NCI-H1694 (cell line): Measurements from ENCODE around the gene KIF21B.

Source experiments
- DNase-seq: peaks from one replicate; lab custom pipeline; 2025; lab: John Stamatoyannopoulos, UW

Gene KIF21B

GRCh38 chr1:201020040-201020591 lies 3.4 kb downstream of the KIF21B start:
- no peak for DNase-seq

GRCh38 chr1:201019321-201019977 lies 4.1 kb downstream of the KIF21B start:
- no peak for DNase-seq

DNA sequence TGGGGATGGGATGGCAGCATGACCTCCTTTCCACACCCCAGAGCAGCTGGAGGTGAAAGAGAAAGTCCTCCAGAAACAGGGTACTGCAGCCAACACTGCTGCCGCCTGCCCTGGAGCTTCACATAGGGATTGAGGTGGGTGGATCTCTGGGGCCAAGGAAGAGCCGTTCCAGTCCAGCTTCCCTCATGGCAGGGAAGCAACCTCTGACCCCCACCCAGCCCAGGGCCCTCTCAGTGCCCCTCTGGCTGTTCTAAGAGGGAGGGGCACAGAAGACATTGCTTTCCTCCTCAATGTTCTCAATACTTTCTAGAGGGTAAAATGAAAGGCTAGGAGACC lies 5.7 kb downstream of the KIF21B start:
- no peak for DNase-seq

- peak; percentile 47 for DNase-seq
Observed at GRCh38 chr1:201016943-201017827, 6.3 kb downstream of the KIF21B start.

DNA sequence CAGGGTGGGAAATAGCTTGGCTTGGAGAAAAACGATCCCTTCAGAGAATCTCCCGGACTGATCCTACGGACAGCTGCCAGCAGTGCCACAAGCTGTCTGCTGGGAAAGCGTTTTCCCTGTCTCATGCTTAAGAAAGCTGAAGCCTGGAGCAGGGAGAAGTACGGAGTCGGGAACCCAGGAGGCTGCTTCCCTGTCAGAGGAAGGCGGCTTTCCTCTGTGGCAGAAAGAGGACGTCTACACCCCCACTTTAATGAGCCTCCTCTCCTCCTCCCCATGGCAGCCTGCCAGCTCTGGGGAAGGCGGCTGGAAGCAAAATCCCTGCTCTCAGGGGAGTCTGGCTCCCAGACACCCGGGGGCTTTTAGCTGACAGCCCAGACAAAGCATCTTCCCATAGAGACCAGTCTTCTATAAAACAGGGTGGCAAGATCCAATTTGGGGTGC lies 7.3 kb downstream of the KIF21B start:
- DNase-seq: peak; percentile 30

DNA sequence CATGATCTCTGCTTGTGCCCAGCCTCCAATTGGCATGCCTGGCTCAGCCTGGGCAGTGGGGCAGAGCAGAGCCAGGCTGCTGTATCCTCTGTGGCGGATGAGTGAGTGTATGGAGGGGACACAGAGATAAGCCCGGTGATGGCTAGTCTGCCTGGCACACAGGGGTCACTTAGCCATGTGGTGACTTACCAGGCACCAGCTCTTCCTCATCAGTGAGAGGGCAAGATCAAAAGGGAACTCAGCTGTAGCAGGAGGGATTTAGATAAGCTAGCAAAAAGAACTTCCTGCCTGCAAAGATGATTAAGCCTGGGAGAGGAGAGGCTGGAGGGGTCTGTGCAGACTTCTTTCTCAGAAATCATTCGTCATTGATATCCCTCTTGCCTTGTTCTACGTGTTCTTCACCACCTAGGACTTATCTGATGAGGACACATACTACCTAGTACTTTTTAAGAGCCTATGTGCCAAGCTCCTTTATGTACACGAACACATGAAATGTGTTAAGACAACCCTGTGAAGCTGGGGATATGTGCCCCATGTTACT lies 7.9 kb downstream of the KIF21B start:
- DNase-seq: no peak

GRCh38 chr1:201014816-201015200 lies 8.7 kb downstream of the KIF21B start:
- no peak for DNase-seq

DNA sequence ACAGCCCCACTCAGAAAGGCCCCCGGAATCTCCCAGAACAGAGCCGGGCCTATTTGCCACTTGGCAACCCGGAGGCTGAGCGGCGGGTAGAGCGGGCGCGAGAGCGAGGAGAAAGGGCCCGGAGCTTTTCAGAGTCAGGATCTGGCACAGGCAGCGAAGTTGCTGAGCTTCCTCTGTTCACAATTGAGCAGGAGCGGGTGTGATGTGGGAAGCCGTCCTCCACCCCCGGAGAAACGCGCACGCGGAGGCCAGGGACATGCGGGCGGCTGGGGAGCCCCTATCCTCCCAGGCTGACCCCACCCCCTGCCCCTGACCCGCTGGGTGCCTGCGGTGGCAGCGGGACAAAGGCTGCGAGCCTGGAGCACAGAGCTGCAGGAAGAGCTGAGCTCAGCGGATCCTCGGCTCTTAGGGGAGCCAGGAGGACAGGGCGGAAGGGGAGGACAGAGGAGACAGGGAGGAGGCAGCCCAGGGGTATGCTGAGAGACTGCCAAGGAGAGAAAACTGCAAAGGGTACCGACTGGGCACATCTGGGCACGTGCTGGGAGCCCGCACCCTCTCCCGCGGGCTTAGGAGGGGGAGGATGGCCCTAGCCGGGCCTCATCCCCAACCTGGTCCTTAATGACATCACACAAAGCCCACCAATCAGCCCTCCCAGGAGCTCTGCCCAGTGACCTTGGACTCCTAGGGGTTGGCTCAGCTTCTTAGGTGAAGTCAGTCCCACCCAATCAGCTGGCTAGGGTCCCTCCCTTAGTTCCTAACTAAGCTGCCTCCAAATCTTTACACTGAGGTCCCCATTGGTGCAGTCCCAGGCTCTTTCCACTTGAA lies 9.3 kb downstream of the KIF21B start:
- no peak for DNase-seq

GRCh38 chr1:201013031-201013485 lies 10.5 kb downstream of the KIF21B start:
- no peak for DNase-seq

DNA sequence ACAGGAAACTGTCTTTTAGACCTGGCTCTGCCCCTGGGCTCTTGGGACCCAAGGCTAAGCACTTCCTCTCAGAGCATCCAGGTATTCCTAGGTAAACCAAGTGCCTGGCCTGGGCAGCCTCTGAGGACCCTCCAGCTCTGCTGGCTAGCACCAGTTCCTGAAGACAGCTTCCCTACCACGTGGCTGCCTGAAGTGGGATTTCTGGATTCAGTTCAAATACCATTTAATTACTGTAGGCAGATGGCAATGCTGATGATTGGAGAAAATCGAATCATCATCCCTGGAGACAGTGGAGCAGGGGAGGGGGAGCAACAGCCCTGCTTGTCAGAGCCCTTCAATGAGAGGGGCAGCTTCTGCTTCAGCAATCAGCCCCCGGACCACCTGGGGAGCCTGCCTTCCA lies 11.9 kb downstream of the KIF21B start:
- peak; percentile 88 for DNase-seq

DNA sequence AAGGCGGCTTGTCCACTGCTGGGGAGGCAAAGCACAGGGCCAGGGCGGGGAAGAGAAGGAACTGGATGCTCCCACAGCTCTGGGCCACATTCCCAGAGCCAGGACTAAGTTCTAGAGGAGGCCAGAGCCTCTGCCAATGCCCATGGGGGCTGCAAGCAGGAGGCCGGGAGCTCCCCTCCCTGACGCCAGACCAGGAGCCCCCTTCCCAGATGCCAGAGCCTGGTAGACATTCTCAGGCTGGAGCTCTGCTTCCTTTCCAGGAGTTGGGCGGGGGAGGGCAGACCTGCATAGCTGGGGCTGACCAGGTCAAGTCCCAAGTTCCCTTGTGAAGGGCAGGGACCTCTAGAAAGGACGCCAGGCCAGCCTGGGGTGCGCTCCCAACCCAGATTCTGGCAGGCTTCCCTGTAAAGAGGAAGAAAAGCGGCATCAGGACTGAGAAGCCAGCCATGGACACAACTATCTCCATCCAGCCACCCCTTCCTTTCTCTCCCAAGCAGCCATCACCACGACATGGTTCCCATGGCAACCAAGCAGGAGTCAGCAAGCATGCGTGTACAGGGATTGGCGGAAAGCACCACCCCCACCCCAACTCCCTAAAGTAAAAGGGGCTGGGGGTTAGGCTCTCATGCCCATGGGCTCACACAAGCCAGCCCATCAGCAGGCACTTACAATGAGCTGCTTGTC lies 13.4 kb downstream of the KIF21B start:
- no peak for DNase-seq

DNA sequence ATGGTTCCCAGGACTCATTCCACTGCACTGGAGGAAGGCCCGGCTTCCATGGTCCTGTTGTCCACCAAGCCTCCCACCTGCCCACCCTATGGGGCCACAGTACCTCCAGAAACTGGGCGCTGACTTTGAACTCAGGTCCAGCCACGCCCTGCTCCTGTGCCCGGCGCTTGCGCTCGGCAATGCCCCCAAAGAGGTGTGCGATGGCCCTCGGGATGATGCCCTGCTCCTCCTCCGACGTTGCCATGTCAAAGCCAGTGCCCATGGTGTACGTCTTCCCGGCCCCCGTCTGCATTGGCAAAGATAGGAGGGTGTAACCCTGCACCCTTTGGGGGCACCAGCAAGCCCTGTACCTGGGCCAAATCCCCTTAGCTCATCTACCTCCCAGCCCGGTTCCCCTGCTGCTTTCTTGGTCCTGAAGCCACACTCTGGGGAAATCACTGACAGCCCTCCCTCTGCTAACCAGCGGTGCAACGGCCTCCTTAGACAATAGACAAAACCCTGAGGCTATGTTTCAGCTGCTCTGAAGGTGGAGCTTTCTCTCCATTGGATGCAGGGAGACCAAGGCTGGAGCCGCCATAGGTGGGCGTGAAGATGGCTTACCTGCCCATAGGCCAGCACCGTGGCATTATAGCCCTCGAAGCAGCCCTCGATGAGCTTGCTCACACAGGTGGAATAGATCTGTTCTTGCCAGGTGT lies 14.7 kb downstream of the KIF21B start:
- no peak for DNase-seq

- no peak for DNase-seq
Observed at GRCh38 chr1:201007481-201007880, 16.0 kb downstream of the KIF21B start.

- no peak for DNase-seq
Observed at GRCh38 chr1:201006450-201006849, 17.1 kb downstream of the KIF21B start.

DNA sequence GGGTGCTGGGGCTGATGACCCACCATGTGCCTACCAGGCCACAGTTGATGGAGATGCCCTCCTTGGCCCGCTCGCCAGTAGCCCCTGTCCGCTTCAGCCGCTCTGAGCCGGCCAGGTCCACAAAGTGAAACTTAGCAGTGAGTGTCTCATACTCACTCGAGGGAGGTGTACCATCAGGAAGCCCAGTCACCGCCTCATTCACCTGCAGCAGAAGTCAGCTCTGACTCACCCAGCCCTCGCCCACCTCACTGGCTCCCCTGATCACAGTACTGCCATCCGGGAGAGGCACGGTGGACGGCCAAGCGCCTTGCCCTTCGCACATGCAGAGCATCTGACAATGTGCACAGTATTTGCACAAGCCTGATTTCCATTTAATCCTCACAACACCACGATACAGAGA lies 18.8 kb downstream of the KIF21B start:
- DNase-seq: no peak

DNA sequence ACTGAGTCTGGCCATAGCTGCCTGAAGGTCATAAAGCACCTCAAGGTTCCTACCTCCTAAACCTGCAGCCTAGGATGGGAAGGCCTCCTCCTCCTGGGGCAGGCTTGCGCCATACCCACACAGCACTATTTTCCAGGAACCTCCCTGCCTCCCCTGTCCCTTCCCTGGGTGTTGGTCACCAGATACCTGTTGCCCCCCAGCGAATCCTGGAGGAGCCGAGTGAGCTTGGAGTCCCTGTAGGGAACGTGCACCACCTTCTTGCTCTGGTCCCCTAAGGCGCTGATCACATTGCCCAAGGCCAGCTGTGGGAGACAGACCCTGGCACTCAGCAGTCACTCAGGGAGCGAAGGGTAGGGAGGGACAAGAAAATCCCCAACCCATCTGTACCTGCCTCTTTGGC lies 19.4 kb downstream of the KIF21B start:
- no peak for DNase-seq

DNA sequence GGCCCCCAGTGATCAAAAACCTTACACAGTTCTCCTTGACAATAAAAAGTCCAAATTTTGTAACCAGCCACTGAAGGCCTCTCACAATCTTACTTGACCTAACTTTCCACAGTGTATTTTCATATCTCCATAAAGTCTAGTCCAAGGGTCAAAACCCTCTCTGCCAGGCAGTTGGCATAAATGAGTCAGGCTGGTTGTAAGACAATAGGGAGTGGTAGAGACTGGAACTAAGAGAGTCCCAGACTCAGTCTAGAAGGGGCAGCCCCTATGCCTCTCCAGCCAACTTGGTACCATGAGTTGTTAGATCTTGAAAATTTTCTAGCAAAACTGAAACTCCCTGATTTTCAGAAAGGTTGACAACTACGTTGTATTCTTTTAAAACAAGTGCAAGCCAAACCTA lies 21.0 kb downstream of the KIF21B start:
- no peak for DNase-seq

DNA sequence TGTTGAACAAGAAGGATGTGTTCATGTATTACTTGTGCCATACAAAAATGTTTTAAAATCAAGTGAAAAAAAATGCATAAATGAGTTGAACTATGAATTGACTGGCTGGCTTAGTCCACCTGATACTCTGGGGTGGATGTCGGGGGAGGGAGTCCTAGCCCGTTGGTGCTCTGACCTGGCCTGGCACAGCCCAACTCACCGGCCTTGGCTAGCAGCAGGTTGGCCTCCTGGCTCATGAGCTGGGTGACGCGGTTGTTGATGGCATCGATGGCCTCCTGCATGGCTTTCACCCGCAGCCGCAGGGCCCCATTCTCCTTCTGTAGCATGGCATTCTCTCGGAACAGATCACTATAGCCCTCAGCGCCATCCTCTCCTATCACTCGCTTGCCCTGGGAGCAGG lies 21.6 kb downstream of the KIF21B start:
- no peak for DNase-seq

GRCh38 chr1:201000391-201000790 lies 23.1 kb downstream of the KIF21B start:
- DNase-seq: no peak

DNA sequence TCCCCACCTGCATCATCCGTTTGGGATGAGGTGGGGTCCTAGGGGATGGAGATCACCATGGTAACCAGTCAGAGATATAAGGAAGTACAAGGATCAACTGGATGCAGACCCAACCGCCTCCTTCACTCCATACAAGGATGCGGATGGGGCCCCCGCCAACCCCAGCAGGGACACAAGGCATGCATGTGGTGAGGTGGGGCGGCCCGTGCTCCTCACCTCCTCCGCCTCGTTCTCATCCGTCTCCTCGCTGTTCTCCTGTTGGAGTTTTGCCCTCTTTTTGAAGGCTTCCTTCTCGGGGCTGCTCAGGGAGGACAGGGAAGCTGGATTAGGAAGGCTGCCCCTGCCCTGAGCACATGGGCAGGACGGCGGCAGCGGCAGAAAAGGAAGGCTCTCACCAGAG lies 23.8 kb downstream of the KIF21B start:
- DNase-seq: no peak

DNA sequence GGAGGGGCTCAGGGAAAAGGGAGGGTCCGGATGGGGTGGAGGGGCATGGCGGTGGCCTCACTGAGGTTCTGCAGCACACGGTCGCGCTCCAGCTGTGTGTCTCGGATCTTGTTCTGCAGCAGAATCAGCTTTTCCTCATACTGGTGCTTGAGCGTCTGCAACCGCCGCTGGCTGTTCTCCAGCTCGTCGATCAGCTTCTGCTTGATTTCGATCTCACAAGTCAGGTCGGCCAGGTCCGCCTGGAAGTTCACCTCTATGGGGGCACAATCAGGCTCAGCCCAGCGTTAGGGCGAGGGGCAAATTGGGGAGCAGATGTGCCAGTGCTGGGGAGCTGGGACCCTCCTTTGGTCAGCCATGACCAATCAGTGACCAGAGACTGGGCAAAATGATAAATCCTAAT lies 25.2 kb downstream of the KIF21B start:
- DNase-seq: no peak
